GM19324 (cell line): ENCODE results near the gene CALML5.
"Not testable (repeated sequence)": the region's sequence is repeated elsewhere in the genome, so short reads cannot be mapped to it uniquely, and the experiment has no call there.

Experiments used
- ATAC-seq: cut with Tn5 transposase; IDR thresholded peaks from one replicate; pipeline ENCODE4 v1.9.1; 2021; ENCODE audit warnings: mild to moderate bottlenecking, moderate library complexity; ENCODE audit not compliant: unreplicated experiment, low FRiP score

Gene CALML5

GRCh38 chr10:5486853-5487235 lies 12.5 kb downstream of the CALML5 start:
- ATAC-seq: no peak

GRCh38 chr10:5485948-5486852 lies 13.2 kb downstream of the CALML5 start:
- no peak for ATAC-seq

GRCh38 chr10:5485290-5485689 lies 14.1 kb downstream of the CALML5 start:
- no peak for ATAC-seq

DNA sequence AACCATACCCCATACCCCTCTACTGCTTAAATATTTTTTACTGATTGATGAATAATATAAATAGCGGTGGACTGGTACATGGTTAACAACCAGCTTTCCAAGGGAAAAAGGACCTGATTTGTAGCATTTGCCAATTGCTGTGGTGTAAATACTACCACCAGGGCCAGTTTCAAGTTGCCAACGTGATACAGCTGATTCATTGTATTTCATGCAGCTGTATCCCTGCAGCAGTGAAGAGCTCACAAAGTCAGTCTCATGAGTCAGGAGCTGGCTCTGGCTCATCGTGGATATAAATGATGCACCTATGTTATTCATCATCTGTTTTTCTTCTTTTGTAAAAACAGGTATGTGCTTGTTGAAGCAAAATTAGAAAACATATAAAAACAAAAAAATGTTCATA lies 15.2 kb downstream of the CALML5 start:
- ATAC-seq: no peak

DNA sequence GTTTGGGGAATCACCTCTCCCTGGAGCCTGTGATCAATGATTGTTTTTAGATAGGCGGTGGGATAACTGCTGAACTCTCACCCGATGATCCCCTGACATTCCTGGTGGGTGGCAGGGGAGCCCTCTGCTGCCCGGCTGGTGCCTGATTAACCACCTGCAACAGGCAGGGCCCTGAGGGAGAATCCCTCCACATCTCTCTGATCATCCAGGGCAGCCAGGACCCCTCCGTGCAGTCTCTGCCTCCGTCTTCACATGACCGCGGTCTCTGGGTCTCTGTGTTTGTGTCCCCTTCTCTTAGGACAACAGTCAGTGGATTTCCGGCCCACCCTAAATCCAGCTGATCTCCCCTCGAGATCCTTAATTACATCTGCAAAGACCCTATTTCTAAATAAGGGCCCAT lies 17.4 kb downstream of the CALML5 start:
- no peak for ATAC-seq

DNA sequence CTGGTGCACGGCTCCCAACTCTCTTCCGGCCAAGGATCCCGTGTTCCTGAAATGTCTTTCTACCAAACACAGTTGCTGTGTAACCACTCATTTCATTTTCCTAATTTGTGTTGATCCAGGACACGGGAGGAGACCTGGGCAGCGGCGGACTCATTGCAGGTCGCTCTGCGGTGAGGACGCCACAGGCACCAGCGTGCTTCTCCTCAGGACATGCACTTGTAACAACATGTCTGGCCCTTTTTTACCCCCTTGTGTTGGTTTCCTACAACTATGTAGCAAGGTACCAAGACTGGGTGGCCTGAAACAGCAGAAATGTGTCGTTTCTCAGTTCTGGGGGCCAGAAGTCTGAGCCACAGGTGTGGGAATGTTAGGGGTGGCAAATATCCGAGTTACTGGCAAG lies 18.2 kb downstream of the CALML5 start:
- ATAC-seq: no peak

DNA sequence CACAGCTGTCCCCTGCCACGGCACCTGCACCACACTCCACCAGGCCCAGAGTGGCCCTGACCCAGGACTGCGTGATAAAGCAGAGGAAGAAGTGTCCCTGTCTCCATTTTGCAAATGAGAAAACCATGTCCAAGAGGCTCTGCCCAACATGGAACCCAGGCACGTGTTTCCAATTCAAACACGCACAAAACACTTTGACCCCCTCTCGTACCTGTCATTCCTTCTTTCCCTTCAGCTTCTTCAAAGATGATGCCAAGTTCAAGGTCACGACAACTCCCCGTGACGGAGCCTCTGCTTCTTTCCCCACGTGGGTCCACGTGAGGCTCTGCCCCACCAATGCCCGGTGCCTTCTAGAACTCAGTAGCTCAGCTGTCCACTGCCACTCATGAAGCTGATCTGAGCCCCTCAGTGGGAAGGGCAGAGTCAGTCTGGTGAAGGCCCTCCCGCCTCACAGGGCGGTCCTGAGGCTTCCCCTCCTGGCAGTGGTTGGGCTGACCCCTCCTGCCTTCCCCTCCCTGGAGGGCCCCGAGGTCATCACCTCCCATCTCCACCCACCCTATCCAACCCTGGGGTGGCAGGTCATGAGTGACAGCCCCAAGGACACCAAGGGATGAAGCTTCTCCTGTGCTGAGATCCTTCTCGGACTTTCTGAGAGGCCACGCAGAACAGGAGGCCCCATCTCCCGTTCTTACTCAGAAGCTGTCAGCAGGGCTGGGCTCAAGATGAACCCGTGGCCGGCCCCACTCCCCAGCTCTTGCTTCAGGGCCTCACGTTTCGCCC lies 19.0 kb downstream of the CALML5 start:
- no peak for ATAC-seq

GRCh38 chr10:5479481-5480161 lies 19.7 kb downstream of the CALML5 start:
- ATAC-seq: no peak

DNA sequence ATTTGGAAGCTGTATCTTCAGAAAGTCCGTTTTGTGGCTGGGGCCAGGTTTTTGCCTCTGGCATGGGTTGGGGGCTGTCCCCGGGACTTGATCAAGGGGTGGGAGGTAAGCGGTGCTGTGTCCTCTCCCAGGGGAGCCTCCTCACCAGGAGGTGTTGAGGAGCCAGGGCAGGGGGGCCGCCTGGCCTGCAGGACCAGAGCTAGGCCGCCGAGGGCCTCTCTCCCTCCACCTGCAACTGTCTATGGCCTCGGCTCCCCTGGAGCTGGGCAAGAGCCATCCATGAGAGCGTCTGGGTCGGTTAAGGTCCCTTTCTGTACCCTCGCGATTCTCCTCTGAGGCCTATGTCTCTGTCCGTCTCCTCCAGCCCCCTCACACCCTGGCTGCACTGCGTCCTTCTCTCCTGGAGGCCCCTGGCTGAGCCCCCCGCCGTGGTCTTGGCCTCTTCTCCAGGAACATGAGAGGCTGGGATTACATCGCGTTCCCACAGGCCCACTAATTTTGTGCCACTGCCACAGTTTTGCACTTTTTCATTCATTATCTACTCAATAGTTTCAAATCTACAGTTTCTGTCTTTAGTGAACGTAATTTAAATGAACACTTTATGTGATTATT lies 20.6 kb downstream of the CALML5 start:
- no peak for ATAC-seq

GRCh38 chr10:5477948-5478693 lies 21.2 kb downstream of the CALML5 start:
- no peak for ATAC-seq

GRCh38 chr10:5476918-5477525 lies 22.3 kb downstream of the CALML5 start:
- ATAC-seq: no peak

- ATAC-seq: not testable (repeated sequence)
Observed at GRCh38 chr10:5475974-5476807, 23.2 kb downstream of the CALML5 start.

- not testable (repeated sequence) for ATAC-seq
Observed at GRCh38 chr10:5475088-5475487, 24.3 kb downstream of the CALML5 start.

DNA sequence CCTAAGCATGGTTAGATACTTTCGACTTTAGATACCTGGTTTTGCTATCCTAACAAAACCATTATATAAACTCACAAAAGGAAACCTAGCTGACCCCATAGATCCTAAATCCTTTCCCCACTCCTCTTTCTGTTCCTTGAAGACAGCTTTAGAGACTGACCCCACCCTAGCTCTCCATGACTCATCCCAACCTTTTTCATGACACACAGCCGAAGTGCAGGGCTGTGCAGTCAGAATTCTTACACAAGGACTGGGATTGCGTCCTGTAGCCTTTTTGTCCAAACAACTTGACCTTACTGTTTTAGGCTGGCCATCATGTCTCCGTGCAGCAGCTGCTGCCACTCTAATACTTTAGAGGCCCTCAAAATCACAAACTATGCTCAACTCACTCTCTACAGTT lies 24.7 kb downstream of the CALML5 start:
- not testable (repeated sequence) for ATAC-seq

- ATAC-seq: no peak
Observed at GRCh38 chr10:5470062-5470751, 29.2 kb downstream of the CALML5 start.

- no peak for ATAC-seq
Observed at GRCh38 chr10:5469353-5470061, 29.9 kb downstream of the CALML5 start.

DNA sequence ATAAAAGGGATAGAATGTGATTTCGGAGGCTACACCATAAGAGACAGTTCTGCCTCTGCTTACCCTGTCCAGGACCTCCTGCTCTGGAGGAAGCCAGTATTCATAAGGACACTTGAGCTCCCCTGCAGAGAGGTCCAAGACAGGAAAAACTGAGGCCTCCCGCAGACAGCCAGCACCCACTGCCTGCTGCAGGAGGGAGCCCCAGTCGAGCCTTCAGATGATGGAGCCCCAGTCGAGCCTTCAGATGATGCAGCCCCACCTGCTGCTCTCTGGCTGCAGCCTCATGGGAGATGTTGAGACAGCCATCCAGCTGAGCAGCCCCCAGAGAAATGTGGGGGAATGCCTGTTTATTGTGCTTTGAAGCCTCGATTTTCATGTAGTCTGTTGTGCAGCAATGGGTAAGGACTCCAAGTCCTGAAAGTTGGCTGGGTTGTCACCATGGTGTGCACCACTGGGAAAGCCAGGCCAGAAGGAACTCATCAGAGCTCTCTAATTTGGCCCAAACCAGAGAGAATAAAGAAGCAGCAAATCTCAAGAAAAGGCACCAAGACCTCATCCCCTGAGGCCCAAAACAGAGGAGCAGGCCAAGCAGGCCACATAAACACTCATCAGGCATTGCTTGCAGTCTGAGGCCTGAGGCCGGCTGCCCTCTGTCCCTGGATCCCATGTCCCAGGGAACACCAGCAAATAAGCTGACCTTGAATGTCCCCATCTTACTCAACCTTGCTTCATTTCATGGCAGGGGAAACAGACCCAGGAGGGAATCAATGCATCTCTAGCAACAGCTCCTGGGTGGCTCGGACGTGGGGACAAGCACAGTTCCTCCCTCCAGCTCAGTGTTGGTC lies 30.9 kb downstream of the CALML5 start:
- no peak for ATAC-seq
